CD4-positive, alpha-beta T cell treated with Interleukin-21 for 1 hour (primary cell): ENCODE data around the gene QARS1.

ENCODE experiments used
- DNase-seq: peaks from one replicate; pipeline ENCODE4 v3.0.0-alpha.2; 2020

QARS1 gene

GRCh38 chr3:49120096-49120437 lies 15.5 kb upstream of the QARS1 start:
- DNase-seq = peak; percentile 7

DNA sequence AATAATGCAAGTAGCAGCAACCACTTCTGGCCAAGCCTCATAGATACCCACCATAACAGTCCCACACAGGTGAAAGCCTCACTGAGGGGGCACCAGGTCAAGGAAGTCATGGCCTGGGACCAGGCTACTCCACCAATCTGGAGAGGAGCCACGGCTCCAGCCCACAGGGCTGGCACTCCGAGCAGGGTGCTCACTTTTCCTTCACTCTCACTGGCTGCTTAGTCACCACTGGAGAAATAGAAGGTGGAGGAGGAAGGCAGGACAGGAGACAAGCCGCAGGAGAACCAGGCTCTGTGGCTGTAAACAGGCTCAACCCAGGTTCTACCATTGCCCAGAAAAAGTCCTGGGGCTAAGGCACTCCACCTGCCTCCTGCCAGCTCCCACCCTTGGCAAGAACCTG lies 14.9 kb upstream of the QARS1 start:
- DNase-seq = no peak

DNA sequence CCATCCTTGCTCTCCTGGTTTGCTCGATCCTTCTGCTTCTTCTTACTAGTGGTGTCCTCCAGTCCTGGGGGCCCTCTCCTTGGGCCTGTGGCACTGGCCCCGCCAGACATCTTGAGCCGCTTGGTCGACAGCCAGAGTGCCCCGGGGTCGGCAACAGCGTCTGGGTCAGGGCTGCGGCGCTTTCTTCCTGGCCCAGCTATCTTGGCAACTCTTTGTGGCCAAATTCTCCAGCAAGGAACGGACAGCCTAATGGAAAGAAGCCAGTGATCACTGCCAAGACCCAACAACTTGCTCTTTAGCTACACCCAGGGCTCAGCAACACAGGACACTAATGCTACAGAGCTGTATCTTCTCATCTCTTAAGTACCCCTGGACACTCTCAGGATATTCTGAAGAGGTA lies 14.5 kb upstream of the QARS1 start:
- no peak for DNase-seq

- no peak for DNase-seq
Measured at GRCh38 chr3:49112262-49112661, 7.7 kb upstream of the QARS1 start.

DNA sequence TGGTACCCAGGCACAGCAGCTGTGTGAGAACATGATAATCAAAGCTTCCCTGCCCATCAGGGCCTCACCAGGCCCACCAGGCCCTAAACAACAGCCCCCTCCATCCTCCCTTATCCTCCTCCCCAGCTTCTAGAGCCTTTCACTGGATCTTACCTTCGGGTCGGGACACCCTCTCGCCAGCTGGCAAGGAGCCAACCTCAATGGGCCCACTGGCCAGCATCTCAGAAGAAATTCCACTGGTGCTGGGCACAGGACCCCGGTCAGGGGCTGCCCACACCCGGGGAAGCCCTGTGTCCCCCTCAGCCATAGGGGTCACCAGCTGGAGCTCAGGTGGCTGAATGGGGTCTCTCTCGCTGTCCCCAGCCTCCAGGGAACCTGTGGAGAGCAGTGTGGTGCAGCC lies 6.8 kb upstream of the QARS1 start:
- no peak for DNase-seq

- DNase-seq = no peak
Measured at GRCh38 chr3:49110780-49111179, 6.2 kb upstream of the QARS1 start.

DNA sequence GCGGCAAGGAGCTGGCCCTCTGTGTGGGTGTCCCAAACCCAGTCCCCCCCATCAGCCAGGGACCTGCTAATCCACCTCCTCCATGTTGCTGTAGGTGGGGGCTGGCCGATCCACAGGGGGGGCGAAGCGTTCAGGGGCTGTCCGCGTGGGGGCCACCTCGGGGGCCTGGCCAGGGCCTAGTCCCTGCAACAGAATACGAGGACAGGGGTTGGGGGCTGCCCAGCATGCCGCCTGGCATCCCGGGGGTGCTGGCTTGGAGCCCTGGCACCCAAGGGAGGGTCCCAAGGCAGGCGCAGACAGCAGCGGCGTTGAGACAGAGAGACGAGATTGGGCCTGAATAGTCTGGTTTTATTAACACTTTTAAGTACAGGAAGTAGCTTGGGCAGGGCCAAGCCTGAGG lies 3.8 kb upstream of the QARS1 start:
- DNase-seq = no peak

- no peak for DNase-seq
Measured at GRCh38 chr3:49104052-49104426, 518 bp downstream of the QARS1 start.

DNA sequence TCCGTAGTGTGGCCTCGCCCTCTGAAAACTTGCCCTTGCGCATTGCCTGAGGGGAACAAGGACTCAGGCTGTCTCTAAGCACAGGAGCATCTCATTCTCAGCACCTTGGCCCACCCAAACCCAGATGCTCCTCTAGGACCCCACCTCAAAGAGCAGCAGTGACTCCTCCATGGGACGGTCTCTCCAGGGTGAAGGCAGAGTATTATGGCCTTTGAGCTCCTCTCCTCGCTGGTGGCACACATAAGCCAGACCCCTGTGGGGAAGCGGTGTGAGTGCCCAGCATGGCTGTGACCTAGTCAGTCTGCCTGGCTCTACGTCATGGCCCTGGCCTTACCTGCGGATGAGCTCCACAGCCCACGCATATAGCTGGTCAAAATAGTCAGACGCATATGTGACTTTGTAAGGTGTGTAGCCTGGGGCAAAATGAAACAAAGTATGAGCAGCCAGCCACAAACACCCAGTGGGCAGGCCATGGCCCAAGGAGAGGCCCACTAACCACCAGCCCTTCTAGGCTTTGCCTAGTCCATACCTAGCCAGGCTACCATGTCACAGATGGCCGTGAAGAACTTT lies 4.4 kb downstream of the QARS1 start:
- no peak for DNase-seq

DNA sequence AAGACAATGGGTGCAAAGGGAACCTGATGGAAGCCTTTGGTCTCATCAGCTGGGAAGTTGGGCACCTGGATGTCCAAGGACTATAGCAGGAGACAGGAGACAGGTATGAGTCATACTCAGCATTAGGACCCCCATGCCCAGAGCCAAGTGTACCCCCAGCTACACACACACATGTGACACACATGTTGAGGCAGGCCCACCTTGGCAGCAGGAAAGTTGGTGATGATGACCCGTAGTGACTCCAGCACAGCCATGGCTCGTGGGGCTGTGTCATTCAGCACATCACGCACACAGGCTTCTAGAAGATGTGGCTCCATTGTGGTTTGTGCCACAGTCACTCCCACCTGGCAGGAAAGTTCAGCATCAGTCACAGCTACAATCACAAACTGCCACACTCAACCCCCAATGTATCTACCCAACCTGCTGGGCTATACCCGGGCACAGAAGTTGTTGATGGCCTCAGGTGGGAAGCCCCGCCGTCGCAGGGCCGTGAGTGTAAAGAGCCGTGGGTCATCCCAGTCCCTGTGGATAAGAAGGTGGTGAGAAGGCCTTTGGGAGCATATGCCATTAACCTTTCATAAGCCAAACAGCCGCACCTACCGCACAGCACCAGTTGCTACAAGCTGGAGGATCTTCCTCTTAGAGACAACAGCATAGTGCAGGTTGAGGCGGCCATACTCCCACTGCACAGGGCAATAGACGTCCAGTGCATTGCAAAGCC lies 5.5 kb downstream of the QARS1 start:
- DNase-seq = no peak

DNA sequence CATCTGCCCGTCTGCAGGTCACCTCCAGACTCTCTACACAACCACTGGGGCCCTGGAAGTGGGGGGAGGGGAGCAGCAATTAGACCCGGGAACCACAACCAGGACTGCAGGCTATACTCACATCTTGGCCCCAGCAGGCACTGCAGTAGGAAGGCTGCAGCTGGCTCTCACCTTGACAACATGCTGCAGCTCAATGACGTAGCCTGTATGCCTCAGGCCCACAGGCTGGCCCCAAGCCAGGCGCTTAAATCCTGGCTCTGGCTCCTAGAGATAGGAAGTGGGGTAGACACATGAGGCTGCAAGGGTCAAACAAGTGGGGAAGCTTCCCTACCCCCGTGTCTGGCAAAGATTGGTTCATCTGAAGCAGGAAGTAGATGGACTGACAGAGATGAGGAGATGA lies 6.1 kb downstream of the QARS1 start:
- no peak for DNase-seq

DNA sequence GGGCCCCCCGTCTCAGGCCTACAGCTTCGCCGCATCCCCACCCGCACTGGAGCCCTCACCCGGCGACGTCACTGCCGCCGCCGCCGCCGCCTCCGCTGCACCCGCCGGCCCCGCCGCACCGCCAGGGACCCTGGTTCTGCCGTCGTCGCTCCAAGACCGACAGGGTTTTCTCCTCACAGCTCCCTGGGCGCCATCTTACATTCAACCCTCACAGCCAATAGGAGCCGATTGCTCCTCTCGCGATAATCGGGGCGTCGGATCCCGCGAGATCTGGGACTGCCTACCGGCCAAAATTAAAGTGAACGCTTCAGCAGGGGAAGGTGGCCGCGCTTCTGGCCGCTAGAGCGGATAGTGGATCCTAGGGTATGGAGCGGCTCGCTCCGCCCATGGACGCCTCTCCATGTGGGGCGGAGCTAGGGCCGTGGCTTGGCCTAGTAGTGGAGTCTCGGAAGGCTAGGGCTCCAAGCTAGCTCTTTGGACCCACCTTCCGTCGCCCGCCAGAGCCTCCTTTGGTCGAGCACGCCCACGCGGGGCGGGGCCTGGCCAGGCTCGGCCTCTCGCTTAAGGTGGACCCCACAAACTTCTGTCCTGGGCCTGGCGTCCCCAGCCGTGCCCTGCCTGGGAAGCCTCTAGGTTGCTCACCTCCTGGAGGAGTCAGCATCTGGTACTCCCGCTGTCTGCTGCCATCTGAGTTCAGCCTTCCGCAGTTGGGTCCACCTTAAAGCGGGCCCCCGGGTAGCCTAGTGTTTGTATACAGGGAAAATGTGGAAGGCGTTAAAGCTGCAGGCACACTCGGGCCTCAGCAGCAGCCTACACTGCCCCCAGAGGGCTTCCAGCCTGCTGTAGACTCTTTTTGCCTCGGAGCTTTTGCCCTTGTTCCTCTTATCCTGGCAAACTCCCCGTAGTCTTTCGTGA lies 10.4 kb downstream of the QARS1 start, which contains the start of gene QRICH1:
Gene QRICH1 (minus strand): TSS at position 219 of the 915 bp plus-strand sequence. CDS start 17,054 bp downstream, outside the sequence.
- DNase-seq = peak; percentile 98

DNA sequence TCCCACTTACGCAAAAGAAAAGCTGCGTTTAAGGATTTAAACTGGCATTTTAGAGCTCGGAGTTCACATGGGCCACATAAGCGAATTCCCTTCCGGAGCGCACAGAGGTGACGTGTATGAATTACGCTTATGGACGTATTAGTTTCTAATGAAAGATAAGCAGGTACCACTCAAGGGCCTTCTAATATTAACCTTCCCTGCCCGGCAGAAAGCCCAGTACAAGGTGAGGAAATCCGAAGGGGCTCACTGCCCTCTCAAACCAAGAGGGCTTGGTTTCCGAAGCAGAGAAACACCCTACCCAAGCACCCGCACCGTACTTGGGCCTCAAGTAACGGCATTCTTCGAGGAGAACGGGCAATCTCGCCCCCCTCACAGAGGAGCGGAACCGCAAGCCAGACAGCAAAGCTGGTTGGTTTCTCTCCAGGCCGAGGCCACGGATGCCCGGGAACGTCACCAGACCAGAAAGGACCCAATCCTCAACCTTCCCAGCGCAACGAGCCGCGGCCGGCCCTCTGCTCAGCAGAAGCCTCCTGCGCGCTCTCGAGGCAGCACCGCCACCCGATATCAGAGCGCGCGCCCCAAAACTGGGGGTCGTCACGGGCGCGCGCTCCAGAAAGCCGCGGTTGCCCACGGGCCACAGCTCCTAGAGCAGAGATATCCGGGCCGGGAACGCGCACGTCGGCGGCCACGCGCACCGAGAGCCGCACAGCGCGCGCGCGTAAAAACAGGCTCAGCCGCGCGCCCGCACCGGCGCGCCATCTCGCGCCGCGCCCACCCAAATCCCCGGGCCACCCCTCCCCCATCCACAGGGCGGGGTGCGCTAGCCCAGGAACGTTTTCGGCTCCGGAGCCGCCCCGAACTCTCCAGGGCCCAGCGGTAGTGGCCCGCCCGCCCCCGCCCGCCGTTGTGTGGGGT lies 11.4 kb downstream of the QARS1 start:
- DNase-seq = peak; percentile 86

DNA sequence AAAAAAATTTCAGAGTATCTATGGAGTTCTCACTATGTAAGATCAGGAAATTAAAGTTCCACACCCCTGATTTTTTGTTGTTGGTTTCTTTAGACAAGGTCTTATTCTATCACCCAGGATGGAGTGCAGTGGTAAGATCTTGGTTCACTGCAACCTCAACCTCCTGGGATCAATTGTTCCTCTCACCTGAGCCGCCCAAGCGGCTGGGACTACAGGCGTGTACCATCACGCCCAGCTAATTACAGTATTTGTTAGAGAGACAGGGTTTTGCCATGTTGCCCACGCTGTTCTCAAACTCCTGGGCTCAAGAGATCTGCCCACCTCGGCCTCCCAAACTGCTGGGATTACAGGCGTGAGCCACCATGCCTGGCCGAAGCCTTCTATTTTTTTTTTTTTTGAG lies 23.1 kb downstream of the QARS1 start:
- no peak for DNase-seq

- no peak for DNase-seq
Measured at GRCh38 chr3:49079270-49079669, 25.3 kb downstream of the QARS1 start.

DNA sequence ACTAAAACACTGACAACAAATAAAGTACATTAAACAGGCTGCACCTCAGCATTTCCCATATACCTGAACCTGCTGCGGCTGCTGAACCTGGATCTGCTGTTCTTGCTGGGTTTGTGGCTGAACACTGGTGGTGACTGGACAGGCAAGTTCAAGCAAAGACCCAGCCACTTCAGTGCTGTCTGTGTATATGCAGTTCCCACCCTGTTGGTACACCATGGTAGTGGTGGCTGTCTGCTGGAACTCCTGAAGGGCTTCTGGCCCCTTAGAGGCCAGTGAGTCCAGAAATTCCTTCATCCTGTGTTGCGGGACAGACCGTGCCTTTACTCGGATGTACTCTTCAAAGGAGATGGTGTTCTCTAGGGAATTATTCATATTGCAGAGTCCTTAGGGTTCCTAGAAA lies 27.9 kb downstream of the QARS1 start:
- no peak for DNase-seq

DNA sequence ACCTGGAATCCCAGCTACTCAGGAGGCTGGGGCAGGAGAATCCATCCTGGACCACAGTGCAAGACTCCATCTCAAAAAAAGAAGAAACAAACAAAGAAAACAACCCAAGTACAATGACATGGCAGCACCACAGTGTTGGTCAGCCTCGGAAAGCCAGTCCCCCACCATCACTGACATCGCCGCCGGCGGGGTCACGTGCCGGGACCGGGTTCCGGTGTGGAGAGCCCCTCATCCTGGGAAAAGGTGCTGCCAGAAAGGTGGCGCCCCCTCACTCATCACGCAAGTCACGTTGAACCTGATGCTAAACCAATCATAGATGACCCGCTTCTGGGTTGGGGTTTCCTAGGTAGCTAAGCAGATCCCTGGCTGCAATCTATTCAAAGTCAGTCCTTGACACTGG lies 28.4 kb downstream of the QARS1 start:
- no peak for DNase-seq

- DNase-seq = no peak
Measured at GRCh38 chr3:49058011-49058410, 46.5 kb downstream of the QARS1 start.

DNA sequence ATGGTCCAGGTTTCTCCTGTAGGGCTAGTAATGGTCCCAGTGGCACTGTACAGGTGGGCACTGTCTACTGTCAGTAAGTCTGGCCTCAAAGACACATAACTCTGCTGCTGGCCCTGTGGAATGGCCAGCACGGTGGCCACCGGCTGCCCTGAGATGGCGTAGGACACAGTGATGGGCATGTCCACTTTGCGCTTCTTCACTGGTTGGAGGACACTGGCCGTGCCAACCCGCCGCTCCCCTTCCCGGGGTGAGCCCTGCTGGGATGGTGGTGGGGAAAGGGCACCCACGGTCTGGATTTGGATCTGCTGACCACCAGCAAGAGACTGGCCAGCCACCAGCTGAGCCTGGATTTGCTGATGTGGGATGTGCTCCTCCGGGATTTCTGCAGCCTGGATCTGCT lies 47.3 kb downstream of the QARS1 start:
- DNase-seq = no peak

GRCh38 chr3:49054344-49054862 lies 50.2 kb downstream of the QARS1 start:
- DNase-seq = no peak

DNA sequence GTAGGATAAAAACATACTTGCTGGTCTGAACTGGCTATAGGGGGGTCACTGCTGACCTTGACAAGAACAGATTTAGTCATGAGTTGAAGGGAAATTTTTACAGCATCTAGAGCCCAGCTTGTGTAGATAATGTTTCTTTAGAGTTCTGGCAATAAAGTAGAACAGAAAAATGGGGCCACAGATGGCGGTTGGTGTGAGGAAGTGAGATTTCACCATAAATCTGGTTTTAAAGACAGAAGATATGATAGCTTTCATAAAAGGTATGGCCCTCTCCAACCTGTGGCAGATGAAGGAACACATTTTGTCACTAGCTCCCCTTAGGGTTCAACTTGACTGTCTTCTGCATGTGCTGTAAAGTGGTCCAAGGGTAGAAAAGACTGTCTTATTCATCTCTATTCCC lies 51.0 kb downstream of the QARS1 start:
- no peak for DNase-seq
